ENCODE measurements around the gene ASTN2.

- TF ChIP-seq REST (IDR thresholded peaks at IDR 0.05; ENCODE audit: insufficient read depth in 1 of 2, low read depth in 2 of 2, low read length in 2 of 2) (no peak), FOXP2 (optimal IDR thresholded peaks at IDR 0.05; ENCODE audit: borderline replicate concordance, extremely low read depth, extremely low read length, insufficient read depth) (no peak), TAF1 (IDR thresholded peaks at IDR 0.05; ENCODE audit: borderline replicate concordance, insufficient read depth, low read length) (no peak), SIN3A (IDR thresholded peaks at IDR 0.05; ENCODE audit: borderline replicate concordance, insufficient read depth, low read length) (no peak), POLR2AphosphoS5 (IDR thresholded peaks at IDR 0.05; ENCODE audit: low read depth, low read length) (no peak)
These were observed 598.4 kb downstream of the ASTN2 start for GRCh38 chr9:116816484-116816883.

Measured in PFSK-1 (cell line).